K562 (cell line): ENCODE data around the gene SUDS3. TPM values are rescaled to one million over a fixed set of nuclear protein-coding genes. Genes with fewer than 3 reads are reported as not detected.

Source experiments
- ATF6 ChIP-seq: sonication (generic); formaldehyde crosslinking; IDR thresholded peaks from 2 replicates; pipeline ENCODE4 v1.4.0; 2020; ENCODE audit warnings: mild to moderate bottlenecking, missing genetic modification reagents
- CBX1 ChIP-seq: sonication (generic); IDR thresholded peaks from 2 replicates; pipeline ENCODE4 v1.6.1; 2016; ENCODE audit warnings: antibody characterized with exemption, low read depth, mild to moderate bottlenecking
- CHD4 ChIP-seq: fragments of 200-600 bp; sonication (generic); IDR thresholded peaks from 3 replicates; pipeline ENCODE4 v1.6.1; 2012; ENCODE audit warnings: low read depth, mild to moderate bottlenecking, mixed read lengths, low read length, inconsistent platforms; ENCODE audit not compliant: insufficient read depth, insufficient replicate concordance, poor library complexity, severe bottlenecking
- CREB3 ChIP-seq: fragments of 450-650 bp; conservative IDR thresholded peaks from 2 replicates; pipeline ENCODE4 v1.6.1; 2016; ENCODE audit warnings: missing genetic modification characterization, low read depth, mild to moderate bottlenecking, missing compliant biosample characterization, moderate library complexity
- E2F1 ChIP-seq: sonication (generic); formaldehyde crosslinking; IDR thresholded peaks from 2 replicates; pipeline ENCODE4 v1.8.1; 2023; ENCODE audit warnings: mild to moderate bottlenecking, missing genetic modification reagents, moderate library complexity
- E2F4 ChIP-seq: sonication (generic); formaldehyde crosslinking; IDR thresholded peaks from 2 replicates; pipeline ENCODE4 v1.8.0; 2022; ENCODE audit warnings: mild to moderate bottlenecking, low read depth, missing genetic modification reagents
- ESRRB ChIP-seq: fragments of 250-450 bp; sonication (Bioruptor Pico); IDR thresholded peaks from 2 replicates; pipeline ENCODE4 v1.5.0; 2020; ENCODE audit warnings: mild to moderate bottlenecking, moderate library complexity, borderline replicate concordance
- EWSR1 ChIP-seq: fragments of 450-650 bp; IDR thresholded peaks from 2 replicates; pipeline ENCODE4 v1.6.1; 2018; ENCODE audit warnings: borderline replicate concordance, mild to moderate bottlenecking, low read depth, moderate library complexity; ENCODE audit not compliant: partially characterized antibody
- HMG20A ChIP-seq: fragments of 450-650 bp; formaldehyde crosslinking; conservative IDR thresholded peaks from 2 replicates; pipeline ENCODE4 v1.4.0; 2020; ENCODE audit warnings: mild to moderate bottlenecking, mixed read lengths
- POLR3G ChIP-seq: IDR thresholded peaks from 2 replicates; pipeline ENCODE4 v1.6.1; 2011; ENCODE audit not compliant: insufficient read length, insufficient replicate concordance; ENCODE audit errors: extremely low read depth
- SIN3B ChIP-seq: fragments of 450-650 bp; IDR thresholded peaks from 2 replicates; pipeline ENCODE4 v1.6.1; 2017; ENCODE audit warnings: low read depth, mild to moderate bottlenecking, moderate library complexity
- ZC3H8 ChIP-seq: fragments of 450-650 bp; IDR thresholded peaks from 2 replicates; pipeline ENCODE4 v1.6.1; 2017
- ZNF668 ChIP-seq: fragments of 250-450 bp; sonication (Bioruptor Pico); IDR thresholded peaks from 2 replicates; pipeline ENCODE4 v1.8.0; 2022; ENCODE audit warnings: mild to moderate bottlenecking, inconsistent platforms
- ZNF740 ChIP-seq, 3 experiments: fragments of 200-800 bp in 1 of 3; sonication (Bioruptor generic) in 1 of 3; sonication (generic) in 1 of 3; formaldehyde crosslinking in 1 of 3; IDR thresholded peaks; 2 replicates each; pipeline versions ENCODE4 v1.6.1 to v1.8.0; 2016 to 2022; ENCODE audit warnings: mild to moderate bottlenecking in 2 of 3, missing compliant biosample characterization in 2 of 3, missing genetic modification characterization in 2 of 3, missing genetic modification reagents in 1 of 3
- polyA plus RNA-seq, 8 experiments: library from polyadenylated mRNA; depleted of rRNA in 4 of 8; stranded (reverse) in 5 of 8; unstranded in 3 of 8; fragments of >200 nt; fragmentation: Nextera tagmentation in 2 of 8; fragmentation: Illumina TruSeq in 1 of 8; extraction: Ambion mirVana in 2 of 8; extraction: Trizol in 1 of 8; gene quantifications; 2 replicates each; pipeline versions ENCODE4 v1.2.1 to v1.2.3, GENCODE V29; 2011 to 2014; ENCODE audit warnings: inconsistent platforms in 1 of 8, missing spikeins in 1 of 8
- total RNA-seq, 7 experiments: library from RNA; depleted of rRNA in 6 of 7; stranded (reverse); fragments of >200 nt in 6 of 7; fragmentation: Illumina TruSeq in 2 of 7; extraction: Trizol in 2 of 7; gene quantifications; 2 replicates each; pipeline versions ENCODE4 v1.2.1 to v1.2.3, GENCODE V29; 2011 to 2021; ENCODE audit warnings: low replicate concordance in 1 of 7

The SUDS3 gene
- total and polyA plus RNA-seq, 9 of the 15 experiments (the other 6 are each of a cell fraction or from before 2014, with no cell fraction given), result 6.6 to 30.5 (median 23.3) TPM

GRCh38 chr12:118372541-118373495, 3.5 kb upstream of the SUDS3 start, which contains the start of gene TAOK3 (continued):
- TF ChIP-seq ZNF740 (CRISPR knock-in tag; IDR thresholded peaks at IDR 0.05) (no peak), ZNF740 (tag; IDR thresholded peaks at IDR 0.05) (no peak), ESRRB (CRISPR knock-in tag) (no peak), CHD4 (no peak), HMG20A (CRISPR knock-in tag) (no peak), EWSR1 (no peak), E2F4 (CRISPR knock-in tag) (no peak), ZC3H8 (no peak), CREB3 (tag) (no peak), ZNF668 (no peak), SIN3B (no peak), POLR3G (no peak), ATF6 (no peak), CBX1 (0 out of 2 replicates have a peak, but pooled peaks have one; percentile 12), E2F1 (CRISPR knock-in tag) (no peak)
